Fibroblast of skin of right quadriceps (primary cell): ENCODE results near the gene TRAK1.

Experiments
- DNase-seq: peaks from one replicate; pipeline ENCODE4 v3.0.0-alpha.2; 2013

The TRAK1 gene

GRCh38 chr3:42256135-42256819 lies 165.1 kb downstream of the TRAK1 start:
- DNase-seq = peak; percentile 86

- DNase-seq = peak; percentile 15
Measured at GRCh38 chr3:42257007-42257406, 165.8 kb downstream of the TRAK1 start.

- DNase-seq = peak; percentile 49
Measured at GRCh38 chr3:42262525-42262924, 171.4 kb downstream of the TRAK1 start.

- no peak for DNase-seq
Measured at GRCh38 chr3:42263354-42264346, 172.5 kb downstream of the TRAK1 start.

- DNase-seq = no peak
Measured at GRCh38 chr3:42264399-42265058, 173.4 kb downstream of the TRAK1 start.

GRCh38 chr3:42265059-42265991 lies 174.2 kb downstream of the TRAK1 start:
- DNase-seq = no peak

GRCh38 chr3:42266085-42266484 lies 174.9 kb downstream of the TRAK1 start, which contains the start of gene CCK:
CCK (minus strand) TSS chr3:42266185; CDS start chr3:42263630, 2,555 bp downstream.
- no peak for DNase-seq

- DNase-seq = no peak
Measured at GRCh38 chr3:42267878-42268277, 176.7 kb downstream of the TRAK1 start.

- no peak for DNase-seq
Measured at GRCh38 chr3:42269647-42270046, 178.5 kb downstream of the TRAK1 start.

GRCh38 chr3:42270561-42270960 lies 179.4 kb downstream of the TRAK1 start:
- no peak for DNase-seq

- DNase-seq = no peak
Measured at GRCh38 chr3:42271786-42272185, 180.6 kb downstream of the TRAK1 start.

- no peak for DNase-seq
Measured at GRCh38 chr3:42273361-42273760, 182.2 kb downstream of the TRAK1 start.

- no peak for DNase-seq
Measured at GRCh38 chr3:42274266-42274665, 183.1 kb downstream of the TRAK1 start.

- DNase-seq = no peak
Measured at GRCh38 chr3:42275217-42275616, 184.1 kb downstream of the TRAK1 start.
